ENCODE results near the gene METAP1D. TPM values are rescaled to one million over a fixed set of nuclear protein-coding genes. Genes with fewer than 3 reads are reported as not detected.
"Not testable (repeated sequence)": the region's sequence is repeated elsewhere in the genome, so short reads cannot be mapped to it uniquely, and the experiment has no call there.

Gene METAP1D
- total and polyA plus RNA-seq, 11 donors: 2.9 to 7.0 (median 5.3) TPM

GRCh38 chr2:172109256-172109987 lies 109.7 kb downstream of the METAP1D start:
- TF ChIP-seq POLR2A (IDR thresholded peaks at IDR 0.05): no peak
- no peak for TF ChIP-seq CTCF (IDR thresholded peaks at IDR 0.05)
- H3K4me1 ChIP-seq: peaks cover 0 to 25% (median 6%) of the 10 kb centered on the region in 12 donors
- no peak overlapping the region for H3K27ac ChIP-seq
- no peaks in the 10 kb centered on the region for H3K9me3 ChIP-seq
- no peak overlapping the region for H3K4me3 ChIP-seq
- 22 to 35% (median 28%) methylated on average over 28 to 29 of the region's 29 CpGs for WGBS, 4 donors
- H3K27me3 ChIP-seq: peaks cover 41 to 86% (median 58%) of the 10 kb centered on the region in 9 donors
- intact Hi-C loops (cut with DNase I): loop anchor here in 9 of 10 donors (5.0 to 10.0 kb wide), 8 partner anchors 185 to 535 kb away; partner anchors contain the start of gene HAT1 (in 1 of the 9)
- H3K36me3 ChIP-seq: no peaks in the 10 kb centered on the region
- ATAC-seq (no peak), DNase-seq (no peak)

GRCh38 chr2:172109988-172110811 lies 110.4 kb downstream of the METAP1D start:
- no peak for DNase-seq
- 44 to 66% (median 60%) methylated on average over 21 to 31 of the region's 31 CpGs for WGBS, 4 donors
- Histone ChIP-seq H3K4me1 (peaks cover 0 to 25% (median 6%) of the 10 kb centered on the region in 12 donors), H3K4me3 (no peak overlapping the region), H3K27ac (no peak overlapping the region), H3K27me3 (peaks cover 35 to 85% (median 51%) of the 10 kb centered on the region in 9 donors), H3K9me3 (no peaks in the 10 kb centered on the region), H3K36me3 (no peaks in the 10 kb centered on the region)
- no peak for TF ChIP-seq CTCF (IDR thresholded peaks at IDR 0.05)
- TF ChIP-seq POLR2A (IDR thresholded peaks at IDR 0.05): no peak
- ATAC-seq: no peak
- intact Hi-C loops (cut with DNase I): loop anchor here (5.0 to 10.0 kb wide), 9 partner anchors 185 to 538 kb away; partner anchors contain the start of gene HAT1 (in 1 of the 10)

- Histone ChIP-seq H3K4me1 (no peaks in the 10 kb centered on the region), H3K36me3 (no peaks in the 10 kb centered on the region), H3K27ac (no peak overlapping the region), H3K4me3 (no peak overlapping the region), H3K27me3 (peaks cover 2 to 63% (median 20%) of the 10 kb centered on the region in 9 donors), H3K9me3 (no peaks in the 10 kb centered on the region)
- TF ChIP-seq POLR2A (IDR thresholded peaks at IDR 0.05): no peak
- peak in 11 of 12 donors; percentile 8 to 54 (median 35) for TF ChIP-seq CTCF (IDR thresholded peaks at IDR 0.05)
- DNase-seq (no peak), ATAC-seq (peak in 1 of 4 donors; percentile 45)
- 12 to 25% (median 21%) methylated on average over 2 of the region's 2 CpGs for WGBS, 4 donors
- intact Hi-C loops (cut with DNase I): loop anchor here in 5 of 10 donors (5.0 to 10.0 kb wide), 5 partner anchors 411 to 541 kb away; no protein-coding TSS in a partner anchor
These were observed 113.9 kb downstream of the METAP1D start for GRCh38 chr2:172113617-172114016.

GRCh38 chr2:172114176-172114575 lies 114.4 kb downstream of the METAP1D start:
- not testable (repeated sequence) for H3K4me3 ChIP-seq, ATAC-seq, H3K9me3 ChIP-seq, H3K4me1 ChIP-seq, H3K27ac ChIP-seq, H3K36me3 ChIP-seq, DNase-seq
- 90 to 92% (median 91%) methylated on average over 6 of the region's 6 CpGs for WGBS, 4 donors
- intact Hi-C loops (cut with DNase I): loop anchor here in 5 of 10 donors (5.0 to 10.0 kb wide), 5 partner anchors 412 to 542 kb away; no protein-coding TSS in a partner anchor
- peaks cover 0 to 58% (median 16%) of the 10 kb centered on the region in 9 donors for H3K27me3 ChIP-seq
